ENCODE measurements around the gene OR2G2. TPM values are rescaled to one million over a fixed set of nuclear protein-coding genes. Genes with fewer than 3 reads are reported as not detected.

Gene OR2G2
- total RNA-seq, 1 experiment from 2014 or later: not detected

DNA sequence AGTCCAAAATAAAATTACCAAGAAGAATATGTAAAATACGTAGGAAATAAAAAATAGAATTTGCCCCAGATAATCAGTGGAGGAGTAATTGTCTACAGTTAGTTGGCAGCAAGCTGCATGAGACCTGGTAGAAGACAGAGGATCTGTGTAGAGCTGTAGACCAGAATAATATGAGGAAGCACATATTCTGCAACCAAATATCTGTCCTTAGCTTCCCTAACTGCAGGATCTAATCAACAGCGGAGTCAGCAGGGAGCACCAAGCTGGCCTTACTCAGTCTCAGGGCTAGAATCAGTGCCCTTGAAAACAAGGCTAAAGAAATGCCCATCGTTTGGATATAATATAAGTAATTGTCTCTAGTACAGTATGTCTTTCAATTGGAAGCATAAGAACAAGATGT is 45.3 kb upstream of the OR2G2 start:
- no peak overlapping the region for H3K4me3 Mint-ChIP-seq (ENCODE audit: low read depth, unreplicated experiment)
- no TSS peak for BruUV-seq (replicated peaks)
- no peaks in the 10 kb centered on the region for H3K4me1 Mint-ChIP-seq (ENCODE audit: low read depth, unreplicated experiment)
- DNase-seq: no peak
- intact Hi-C loops (cut with micrococcal nuclease; ENCODE audit: unreplicated experiment): no loop called here
- no peaks in the 10 kb centered on the region for H3K27me3 Mint-ChIP-seq (ENCODE audit: unreplicated experiment)
- TF ChIP-seq, protein P1, sequence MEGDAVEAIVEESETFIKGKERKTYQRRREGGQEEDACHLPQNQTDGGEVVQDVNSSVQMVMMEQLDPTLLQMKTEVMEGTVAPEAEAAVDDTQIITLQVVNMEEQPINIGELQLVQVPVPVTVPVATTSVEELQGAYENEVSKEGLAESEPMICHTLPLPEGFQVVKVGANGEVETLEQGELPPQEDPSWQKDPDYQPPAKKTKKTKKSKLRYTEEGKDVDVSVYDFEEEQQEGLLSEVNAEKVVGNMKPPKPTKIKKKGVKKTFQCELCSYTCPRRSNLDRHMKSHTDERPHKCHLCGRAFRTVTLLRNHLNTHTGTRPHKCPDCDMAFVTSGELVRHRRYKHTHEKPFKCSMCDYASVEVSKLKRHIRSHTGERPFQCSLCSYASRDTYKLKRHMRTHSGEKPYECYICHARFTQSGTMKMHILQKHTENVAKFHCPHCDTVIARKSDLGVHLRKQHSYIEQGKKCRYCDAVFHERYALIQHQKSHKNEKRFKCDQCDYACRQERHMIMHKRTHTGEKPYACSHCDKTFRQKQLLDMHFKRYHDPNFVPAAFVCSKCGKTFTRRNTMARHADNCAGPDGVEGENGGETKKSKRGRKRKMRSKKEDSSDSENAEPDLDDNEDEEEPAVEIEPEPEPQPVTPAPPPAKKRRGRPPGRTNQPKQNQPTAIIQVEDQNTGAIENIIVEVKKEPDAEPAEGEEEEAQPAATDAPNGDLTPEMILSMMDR (IDR thresholded peaks at IDR 0.05; ENCODE audit: unreplicated experiment): no peak
- CTCF ChIA-PET: no interaction called here
- peaks cover 17% of the 10 kb centered on the region for H3K9me3 Mint-ChIP-seq (ENCODE audit: low read depth, unreplicated experiment)
- H3K36me3 Mint-ChIP-seq (ENCODE audit: insufficient read depth, unreplicated experiment): no peaks in the 10 kb centered on the region
- H3K27ac Mint-ChIP-seq (ENCODE audit: unreplicated experiment): no peak overlapping the region

DNA sequence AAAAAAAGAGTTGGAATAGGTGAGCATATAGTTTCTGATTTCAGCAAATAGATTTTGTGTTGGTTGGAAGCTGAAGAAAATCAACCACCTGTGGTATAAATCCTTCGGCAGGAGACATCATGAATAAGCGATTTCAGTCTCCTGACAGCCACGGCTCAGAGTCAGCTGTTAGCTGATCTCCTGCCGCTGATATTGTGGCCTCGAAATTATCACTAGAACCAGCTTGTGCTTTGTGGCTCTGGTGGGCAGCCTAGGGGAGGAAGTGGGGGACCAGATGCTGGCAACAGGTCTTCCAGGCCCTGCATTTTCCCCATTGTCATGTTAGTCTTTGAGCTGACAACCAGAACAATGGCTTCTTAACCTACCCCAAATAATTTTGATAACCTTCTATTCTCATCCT is 40.1 kb upstream of the OR2G2 start:
- BruUV-seq (replicated peaks): no TSS peak
- Mint-ChIP-seq H3K36me3 (ENCODE audit: insufficient read depth, unreplicated experiment) (no peaks in the 10 kb centered on the region), H3K27me3 (ENCODE audit: unreplicated experiment) (no peaks in the 10 kb centered on the region), H3K27ac (ENCODE audit: unreplicated experiment) (no peak overlapping the region), H3K9me3 (ENCODE audit: low read depth, unreplicated experiment) (peaks cover 25% of the 10 kb centered on the region), H3K4me3 (ENCODE audit: low read depth, unreplicated experiment) (no peak overlapping the region), H3K4me1 (ENCODE audit: low read depth, unreplicated experiment) (no peaks in the 10 kb centered on the region)
- TF ChIP-seq, protein P1 (IDR thresholded peaks at IDR 0.05; ENCODE audit: unreplicated experiment): no peak
- no peak for DNase-seq
- CTCF ChIA-PET: no interaction called here
- intact Hi-C loops (cut with micrococcal nuclease; ENCODE audit: unreplicated experiment): no loop called here

DNA sequence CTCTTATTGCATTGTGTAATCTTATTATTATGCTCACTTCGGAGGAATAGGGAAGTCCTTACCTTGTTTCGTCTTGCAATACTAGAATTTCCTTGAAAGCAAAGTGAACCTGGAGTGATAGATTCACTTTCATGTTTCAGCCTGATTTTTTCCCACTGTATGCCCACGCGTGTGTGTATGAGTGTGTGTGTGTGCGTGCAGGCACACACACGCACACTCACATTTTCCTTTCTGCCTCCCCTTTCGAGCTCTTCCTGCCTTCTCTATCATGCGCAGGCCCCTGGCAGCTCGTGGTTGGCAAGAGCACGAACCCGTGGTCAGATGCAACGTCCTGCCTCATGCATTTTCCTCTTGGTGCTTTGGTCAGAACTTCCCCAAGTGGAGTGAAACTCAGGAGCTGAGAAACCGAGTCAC is 39.4 kb upstream of the OR2G2 start, which contains the start of gene GCSAML:
Gene GCSAML, plus strand, starts transcription at position 366 of the 414 bp plus-strand sequence. CDS start 58 bp downstream, outside the sequence.
- Mint-ChIP-seq H3K27me3 (ENCODE audit: unreplicated experiment) (no peaks in the 10 kb centered on the region), H3K27ac (ENCODE audit: unreplicated experiment) (no peak within 1 kb of the TSS), H3K9me3 (ENCODE audit: low read depth, unreplicated experiment) (peaks cover 25% of the 10 kb centered on the region), H3K36me3 (ENCODE audit: insufficient read depth, unreplicated experiment) (no peaks in the 10 kb centered on the region), H3K4me3 (ENCODE audit: low read depth, unreplicated experiment) (no peak within 1 kb of the TSS), H3K4me1 (ENCODE audit: low read depth, unreplicated experiment) (no peaks in the 10 kb centered on the region)
- intact Hi-C loops (cut with micrococcal nuclease; ENCODE audit: unreplicated experiment): no loop called here
- no peak for DNase-seq
- BruUV-seq (replicated peaks): no TSS peak
- TF ChIP-seq, protein P1 (IDR thresholded peaks at IDR 0.05; ENCODE audit: unreplicated experiment): no peak
- CTCF ChIA-PET: no interaction called here

DNA sequence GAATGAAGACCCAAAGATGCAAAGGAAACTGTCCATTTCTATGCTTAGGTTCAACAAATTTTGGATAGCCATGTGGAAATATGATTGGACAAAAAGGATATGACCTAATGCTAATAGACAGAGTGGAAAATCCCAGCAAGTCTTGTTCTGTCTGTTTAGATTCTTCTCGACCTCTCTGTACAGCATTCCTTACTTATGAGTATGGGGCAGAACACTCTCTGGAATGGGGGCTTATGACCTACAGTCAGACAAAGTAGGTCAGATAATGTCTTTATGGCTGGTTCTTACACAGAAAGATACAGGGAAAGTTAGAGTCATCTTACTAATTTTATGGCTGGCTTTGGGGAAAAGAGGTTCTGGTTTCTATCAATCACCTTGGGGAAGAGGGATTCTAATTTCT is 36.4 kb upstream of the OR2G2 start:
- Mint-ChIP-seq H3K4me3 (ENCODE audit: low read depth, unreplicated experiment) (no peak overlapping the region), H3K36me3 (ENCODE audit: insufficient read depth, unreplicated experiment) (no peaks in the 10 kb centered on the region), H3K27me3 (ENCODE audit: unreplicated experiment) (no peaks in the 10 kb centered on the region), H3K27ac (ENCODE audit: unreplicated experiment) (no peak overlapping the region), H3K9me3 (ENCODE audit: low read depth, unreplicated experiment) (peaks cover 28% of the 10 kb centered on the region), H3K4me1 (ENCODE audit: low read depth, unreplicated experiment) (no peaks in the 10 kb centered on the region)
- DNase-seq: no peak
- CTCF ChIA-PET: no interaction called here
- intact Hi-C loops (cut with micrococcal nuclease; ENCODE audit: unreplicated experiment): no loop called here
- BruUV-seq (replicated peaks): no TSS peak
- TF ChIP-seq, protein P1 (IDR thresholded peaks at IDR 0.05; ENCODE audit: unreplicated experiment): no peak

Measured in Calu3 (cell line).